H1 (cell line): ENCODE results near the gene ALKBH1. TPM values are rescaled to one million over a fixed set of nuclear protein-coding genes. Genes with fewer than 3 reads are reported as not detected.

Experiments used
- BACH1 ChIP-seq: IDR thresholded peaks from 2 replicates; pipeline ENCODE4 v1.6.1; 2012; ENCODE audit warnings: low read length, improper control_type of control experiment
- CBX8 ChIP-seq: fragments of 300-800, 300-1000 bp; sonication (generic); IDR thresholded peaks from 2 replicates; pipeline ENCODE4 v1.7.1; 2016; ENCODE audit warnings: low read depth, low read length, borderline replicate concordance
- CEBPB ChIP-seq: IDR thresholded peaks from 2 replicates; pipeline ENCODE4 v1.6.1; 2012; ENCODE audit warnings: low read depth, low read length
- CHD7 ChIP-seq: fragments of 300-600 bp; sonication (generic); IDR thresholded peaks from 2 replicates; pipeline ENCODE4 v1.7.1; 2012; ENCODE audit warnings: low read length, moderate library complexity, mild to moderate bottlenecking, inconsistent platforms; ENCODE audit not compliant: insufficient replicate concordance
- GABPA ChIP-seq: IDR thresholded peaks from 2 replicates; pipeline ENCODE4 v1.6.1; 2011; ENCODE audit warnings: mild to moderate bottlenecking, low read length, moderate library complexity, borderline replicate concordance; ENCODE audit not compliant: insufficient read depth
- KDM5A ChIP-seq: fragments of 200-600 bp; IDR thresholded peaks from 2 replicates; pipeline ENCODE4 v1.7.1; 2012; ENCODE audit warnings: mild to moderate bottlenecking, low read length, inconsistent platforms, mixed read lengths
- NANOG ChIP-seq: IDR thresholded peaks from 2 replicates; pipeline ENCODE4 v1.6.1; 2011; ENCODE audit warnings: low read length, low read depth, mild to moderate bottlenecking, inconsistent platforms; ENCODE audit not compliant: insufficient read depth, poor library complexity, severe bottlenecking
- RAD21 ChIP-seq, 2 experiments: IDR thresholded peaks in 1 of 2; conservative IDR thresholded peaks in 1 of 2; 2 replicates each; pipeline ENCODE4 v1.6.1; 2011; ENCODE audit warnings: low read depth in 2 of 2, low read length in 2 of 2, improper control_type of control experiment in 1 of 2, inconsistent platforms in 1 of 2, mild to moderate bottlenecking in 1 of 2, moderate library complexity in 1 of 2
- SIX5 ChIP-seq: IDR thresholded peaks from 2 replicates; pipeline ENCODE4 v1.6.1; 2011; ENCODE audit warnings: mild to moderate bottlenecking, low read depth, low read length
- SP4 ChIP-seq: IDR thresholded peaks from 2 replicates; pipeline ENCODE4 v1.6.1; 2012; ENCODE audit warnings: low read length, inconsistent platforms
- polyA plus RNA-seq, 7 experiments: library from polyadenylated mRNA; depleted of rRNA in 3 of 7; stranded (reverse) in 5 of 7; unstranded in 2 of 7; fragments of >200 nt in 5 of 7; fragments of 200-250 nt in 2 of 7; gene quantifications; 1 replicate in 5 of 7; 2 replicates in 1 of 7; 4 replicates in 1 of 7; pipeline versions ENCODE4 v1.2.1 to v1.2.3, GENCODE V29; 2011 to 2013; ENCODE audit warnings: missing spikeins in 2 of 7, mixed read lengths in 2 of 7
- total RNA-seq: library from RNA; stranded (reverse); fragmentation: NEBNext Ultra II Directional; extraction: Animal tissue kit (Norgen Biotek cat#: 25700); gene quantifications from 2 replicates; pipeline ENCODE4 v1.2.1, GENCODE V29; 2021

The ALKBH1 gene
- total and polyA plus RNA-seq, 2 of the 8 experiments (the other 6 are each of a cell fraction or from before 2014, with no cell fraction given) = 14.3 to 20.0 TPM

GRCh38 chr14:77640756-77641533 is 66.9 kb downstream of the ALKBH1 start (continued):
- TF ChIP-seq CEBPB = no peak
- no peak for TF ChIP-seq CBX8
- TF ChIP-seq BACH1 = no peak
- no peak for TF ChIP-seq SIX5
- TF ChIP-seq GABPA = no peak
- TF ChIP-seq RAD21 (IDR thresholded peaks at IDR 0.05 in 1 of 2, conservative IDR thresholded peaks at IDR 0.05 in 1 of 2; ENCODE audit: low read depth in 2 of 2, low read length in 2 of 2) = no peak
- TF ChIP-seq NANOG = no peak
- no peak for TF ChIP-seq CHD7
- TF ChIP-seq KDM5A = no peak
- TF ChIP-seq SP4 = no peak
